GM10266 (cell line): ENCODE data around the gene RAB40B.

Experiments
- DNase-seq: peaks from one replicate; pipeline ENCODE4 v3.0.0; 2012; ENCODE audit errors: extremely low spot score
- CTCF ChIP-seq: IDR thresholded peaks from 2 replicates; pipeline ENCODE4 v1.5.1; 2012; ENCODE audit warnings: mild to moderate bottlenecking, low read depth; ENCODE audit not compliant: control insufficient read depth, insufficient read depth; ENCODE audit errors: missing control alignments

The RAB40B gene

GRCh38 chr17:82736511-82737185, 38.1 kb upstream of the RAB40B start:
- TF ChIP-seq CTCF, result no peak
- DNase-seq, result no peak

GRCh38 chr17:82734987-82735866, 36.7 kb upstream of the RAB40B start, which contains the start of gene FN3K:
Gene FN3K (plus strand): TSS chr17:82735615. CDS start chr17:82735637, 22 bp downstream.
- DNase-seq, result no peak
- no peak for TF ChIP-seq CTCF

GRCh38 chr17:82732118-82732743, 33.7 kb upstream of the RAB40B start:
- no peak for DNase-seq
- TF ChIP-seq CTCF, result no peak

GRCh38 chr17:82729479-82730260, 31.2 kb upstream of the RAB40B start:
- TF ChIP-seq CTCF, result no peak
- no peak for DNase-seq

- TF ChIP-seq CTCF, result no peak
- DNase-seq, result no peak
These were observed 27.9 kb upstream of the RAB40B start for GRCh38 chr17:82726427-82726826.

GRCh38 chr17:82723169-82723807, 24.8 kb upstream of the RAB40B start:
- TF ChIP-seq CTCF, result no peak
- DNase-seq, result no peak
